SKM-1 treated with dmso at 0.1 percent for 144 hours (cell line): ENCODE data around the gene POLR3GL.

Experiments
- DNase-seq: peaks from one replicate; lab custom pipeline; 2025; ENCODE audit not compliant: unreplicated experiment; lab: John Stamatoyannopoulos, UW

The POLR3GL gene

DNA sequence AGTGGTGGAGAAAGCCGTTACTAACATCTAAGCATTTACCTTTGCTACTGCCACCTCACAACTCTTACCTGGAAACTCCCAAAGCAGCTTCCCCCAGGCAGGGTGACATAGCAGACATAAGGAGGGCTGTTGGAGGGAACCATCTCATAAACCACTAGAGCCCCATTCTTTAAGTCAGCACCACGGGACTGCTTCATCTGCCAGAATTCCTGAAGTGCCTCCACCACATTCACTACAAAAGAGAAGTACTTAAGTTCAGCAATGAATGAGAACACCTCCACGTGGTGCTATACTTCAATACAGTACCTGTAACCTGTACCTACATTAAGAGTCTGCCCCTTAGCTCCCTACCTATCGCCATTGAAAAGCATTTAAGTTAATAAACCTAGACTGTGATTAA lies 16.9 kb upstream of the POLR3GL start:
- DNase-seq: no peak

GRCh38 chr1:145949219-145949618 lies 15.3 kb upstream of the POLR3GL start:
- no peak for DNase-seq

DNA sequence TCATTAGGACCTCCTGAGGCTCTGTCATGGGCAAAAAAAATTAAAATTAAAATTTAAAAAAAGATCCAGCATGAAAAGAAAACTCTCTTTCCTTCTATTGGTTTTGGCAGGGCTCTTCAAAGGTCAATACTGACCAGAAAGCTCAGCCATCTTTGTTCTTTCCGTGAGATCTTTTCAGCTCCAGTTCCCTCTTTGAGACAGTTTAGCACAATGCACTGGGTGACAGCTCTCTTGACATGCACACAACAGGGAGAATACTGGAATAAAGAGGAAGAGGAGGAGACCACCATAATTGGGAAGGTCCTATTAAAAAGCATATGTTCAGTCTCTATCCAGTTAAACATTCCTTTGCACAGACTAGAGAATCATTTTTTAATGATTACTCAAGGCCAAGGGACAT lies 13.0 kb upstream of the POLR3GL start:
- DNase-seq: no peak

- no peak for DNase-seq
These were observed 11.6 kb upstream of the POLR3GL start for GRCh38 chr1:145952903-145953302.

DNA sequence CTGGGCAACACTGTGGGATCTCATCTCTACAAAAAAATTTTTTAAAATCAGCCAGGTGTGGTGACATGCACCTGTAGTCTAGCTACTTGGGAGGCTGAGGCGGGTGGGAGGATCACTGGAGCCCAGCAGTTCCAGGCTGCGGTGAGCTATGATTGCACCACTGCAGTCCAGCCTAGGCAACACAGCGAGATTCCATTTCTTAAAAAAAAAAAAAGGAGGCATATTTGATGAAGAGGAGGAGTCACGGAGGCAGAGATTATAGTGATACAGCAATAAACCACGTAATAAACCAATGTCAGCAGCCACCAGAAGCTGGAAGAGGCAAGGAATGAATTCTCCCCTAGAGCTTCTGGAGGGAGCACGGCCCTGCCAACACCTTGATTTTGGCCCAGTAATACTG lies 10.6 kb upstream of the POLR3GL start:
- no peak for DNase-seq

- DNase-seq: no peak
These were observed 9.1 kb upstream of the POLR3GL start for GRCh38 chr1:145955436-145955835.

DNA sequence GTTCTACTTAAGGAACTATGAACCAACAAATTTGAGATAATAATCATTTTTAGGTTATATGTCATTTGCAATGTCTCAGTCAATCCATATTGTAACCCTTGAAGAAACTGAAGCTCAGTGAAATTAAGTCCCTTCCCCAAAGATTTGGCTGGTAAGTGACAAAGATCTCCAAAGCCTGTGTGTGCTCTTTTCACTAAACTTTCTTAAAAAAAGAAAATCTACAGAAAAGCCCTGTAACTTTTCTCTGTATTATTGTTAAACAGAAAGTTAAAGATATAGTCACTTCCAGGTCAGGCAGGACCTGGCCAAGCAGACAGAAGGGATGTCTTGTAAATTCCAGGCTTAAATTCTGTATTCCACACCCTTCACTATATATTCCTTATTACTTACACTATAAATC lies 8.1 kb upstream of the POLR3GL start:
- DNase-seq: no peak

DNA sequence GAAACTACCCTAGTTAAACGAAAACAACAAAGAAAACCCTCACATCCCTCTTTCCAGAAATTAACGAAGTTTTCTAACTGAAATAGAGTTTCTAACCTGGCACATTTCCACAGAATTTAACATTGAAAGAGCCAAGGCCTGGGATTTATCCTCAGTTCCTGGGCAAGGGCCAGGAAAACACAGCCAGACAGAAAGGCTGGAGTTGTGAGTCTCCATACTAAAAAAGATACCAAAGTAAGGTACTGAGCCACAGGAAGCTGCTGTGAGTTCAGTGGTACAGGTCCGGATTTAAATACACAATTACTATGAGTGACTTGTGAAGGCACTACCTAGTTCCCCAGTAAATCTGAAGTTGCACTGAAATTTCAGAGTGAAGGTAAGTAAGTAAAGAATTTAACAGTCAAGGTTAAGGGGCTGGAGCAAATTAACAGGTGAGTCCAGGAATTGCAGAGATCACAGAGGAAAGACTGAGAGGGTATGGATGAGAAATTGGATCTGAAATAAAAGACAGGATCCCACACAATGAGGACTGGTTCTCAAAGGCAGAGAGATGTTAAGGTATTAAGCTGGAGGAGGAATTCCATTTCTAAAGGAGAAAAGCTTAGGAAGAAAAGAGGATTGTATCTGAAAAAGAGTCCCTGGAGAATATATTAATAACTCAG lies 7.6 kb upstream of the POLR3GL start:
- DNase-seq: no peak

- peak; percentile 98 for DNase-seq
These were observed 6.8 kb upstream of the POLR3GL start, which contains the start of gene LIX1L for GRCh38 chr1:145957443-145958319. LIX1L (minus strand) TSS chr1:145958017; CDS start chr1:145957927, 90 bp downstream.

DNA sequence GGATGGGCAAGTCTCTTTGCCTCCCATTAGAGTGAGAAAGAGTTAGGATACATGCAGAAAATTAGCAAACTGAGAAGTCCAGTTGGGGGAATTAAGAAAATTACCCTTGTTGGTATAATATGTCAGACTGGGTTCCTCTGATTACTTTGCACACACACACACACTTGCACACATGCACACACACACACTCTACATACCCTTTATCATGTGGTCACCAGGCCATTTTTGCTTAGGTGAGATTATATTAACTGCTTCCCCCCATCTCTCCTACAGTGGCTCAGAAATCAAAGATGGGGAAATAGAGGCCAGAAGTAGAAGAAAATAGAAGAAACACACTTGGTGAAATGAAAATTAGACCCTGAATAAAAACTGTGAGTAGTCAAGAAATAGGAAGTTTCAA lies 5.8 kb upstream of the POLR3GL start:
- no peak for DNase-seq

GRCh38 chr1:145959333-145959732 lies 5.2 kb upstream of the POLR3GL start:
- DNase-seq: no peak

DNA sequence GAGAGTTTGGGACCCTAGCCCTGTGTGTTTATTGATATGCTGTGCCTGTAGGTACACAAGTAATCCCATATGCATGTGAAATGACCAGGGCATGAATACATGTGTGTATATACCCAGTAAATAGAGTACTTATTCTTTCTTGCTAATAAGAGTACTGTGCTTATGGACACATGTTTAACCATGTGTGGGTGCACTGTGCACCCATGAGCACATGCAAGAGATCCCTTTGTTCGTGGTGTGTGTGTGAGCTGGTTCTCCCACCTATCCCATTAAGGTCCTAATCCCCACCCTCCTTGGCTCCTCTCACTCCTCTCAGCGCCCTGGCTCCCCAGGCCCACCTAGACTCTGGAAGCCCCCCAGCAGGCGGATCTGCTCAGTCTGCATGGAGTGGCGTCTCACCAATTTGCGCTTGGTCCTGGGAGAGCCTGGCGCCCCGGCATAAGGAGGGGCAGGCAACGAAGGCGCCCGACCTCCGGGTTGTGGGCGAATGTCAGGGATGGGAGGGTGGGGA lies 4.5 kb upstream of the POLR3GL start:
- DNase-seq: no peak

GRCh38 chr1:145960468-145961108 lies 3.9 kb upstream of the POLR3GL start:
- peak; percentile 65 for DNase-seq

DNA sequence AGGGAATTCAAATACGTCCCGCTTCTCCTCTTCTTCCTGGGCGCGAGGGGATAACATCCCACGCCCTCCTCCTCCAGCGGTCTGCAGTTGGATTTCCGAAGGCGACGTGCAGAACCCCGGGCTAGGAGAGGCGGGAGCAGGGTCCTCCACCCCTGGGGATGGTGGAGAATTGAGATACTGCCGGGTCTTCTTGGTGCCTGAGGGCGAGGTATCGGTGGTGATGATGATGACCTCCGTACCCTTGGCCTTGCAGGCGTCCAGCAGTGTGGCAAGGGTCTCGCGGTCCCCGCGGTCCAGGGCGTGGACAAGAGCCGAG lies 3.4 kb upstream of the POLR3GL start:
- DNase-seq: no peak

GRCh38 chr1:145961425-145962156 lies 2.9 kb upstream of the POLR3GL start:
- no peak for DNase-seq

DNA sequence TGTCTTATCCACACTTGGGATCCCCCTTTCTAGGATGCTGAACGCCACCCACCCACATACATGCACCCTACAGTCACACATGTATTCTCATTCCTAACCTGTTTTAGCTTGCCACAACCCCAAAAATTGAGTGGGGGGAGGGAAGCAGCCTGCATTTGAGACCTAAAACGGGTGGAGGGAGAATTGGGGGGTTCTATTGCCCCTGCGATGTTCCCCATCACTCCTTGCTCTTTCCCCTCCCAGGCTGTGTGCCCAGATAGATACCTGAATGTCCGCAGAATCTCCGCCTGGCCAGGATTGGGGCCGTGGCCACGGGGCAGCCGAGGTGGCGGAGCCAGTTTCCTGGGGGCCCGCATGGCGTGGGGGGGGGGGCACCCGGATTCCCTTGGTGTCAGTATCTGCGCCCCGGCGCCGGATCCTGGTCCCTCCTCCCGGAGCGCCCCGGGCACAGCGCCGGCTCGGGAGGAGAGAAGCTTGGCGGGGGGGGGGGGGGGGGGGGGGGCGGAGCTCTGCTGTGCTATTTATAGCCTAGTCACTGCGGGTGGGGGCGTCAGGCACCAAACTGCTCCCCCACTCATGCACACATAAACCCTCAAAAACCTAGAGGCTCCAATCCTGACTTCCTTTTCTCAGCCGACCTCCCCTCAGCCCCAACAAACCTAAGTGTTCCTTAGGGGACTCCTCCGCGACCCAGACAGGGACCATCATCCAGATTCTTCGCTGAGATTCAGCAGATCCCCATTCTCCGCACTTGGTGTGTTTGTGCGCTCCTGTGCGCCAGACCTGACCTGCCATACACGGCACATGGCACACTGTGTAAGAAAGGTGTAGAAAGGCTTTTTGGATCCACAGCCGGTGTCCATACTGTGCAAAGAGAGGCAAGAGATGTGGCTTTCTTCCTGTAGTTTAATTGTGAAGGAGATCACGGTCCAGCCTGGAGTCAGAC lies 2.1 kb upstream of the POLR3GL start:
- no peak for DNase-seq

- DNase-seq: no peak
These were observed 1.0 kb upstream of the POLR3GL start for GRCh38 chr1:145963265-145964019.

DNA sequence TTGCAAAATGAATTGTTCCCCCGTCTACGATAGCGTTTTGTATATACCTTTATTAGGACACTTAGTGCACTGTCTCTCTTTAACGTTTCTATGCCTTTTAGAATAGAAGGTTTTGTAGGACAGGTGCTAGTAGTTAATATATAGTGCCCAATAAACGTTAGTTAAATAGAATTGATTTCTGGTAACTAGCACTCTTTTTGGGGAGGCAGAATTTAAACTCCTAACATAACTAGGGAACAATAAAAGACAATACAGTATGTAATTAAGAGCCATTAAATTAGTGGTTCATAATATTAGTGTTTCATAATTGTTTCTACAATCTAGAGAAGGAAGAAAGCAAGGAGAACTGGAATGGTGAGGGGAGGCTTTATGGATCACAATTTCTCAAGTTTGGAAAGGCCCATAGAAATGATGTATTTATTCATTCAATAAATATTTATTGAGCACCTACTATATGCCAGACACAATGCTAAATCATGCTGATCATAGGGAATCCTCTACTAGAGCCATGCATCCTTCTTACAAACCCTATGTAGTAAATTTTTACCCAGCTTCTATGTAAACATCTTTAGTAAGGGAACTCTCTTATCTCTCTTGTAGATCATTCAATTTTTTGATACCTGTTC lies 742 bp downstream of the POLR3GL start:
- DNase-seq: no peak

- no peak for DNase-seq
These were observed 2.8 kb downstream of the POLR3GL start for GRCh38 chr1:145967288-145967687.
